HG02763 (cell line): Measurements from ENCODE around the gene PRDM16.

ENCODE experiments used
- ATAC-seq: cut with Tn5 transposase; IDR thresholded peaks from one replicate; pipeline ENCODE4 v1.9.1; 2021; ENCODE audit warnings: mild to moderate bottlenecking, moderate library complexity; ENCODE audit not compliant: unreplicated experiment

PRDM16 gene

GRCh38 chr1:3101124-3101939 is 32.3 kb downstream of the PRDM16 start:
- no peak for ATAC-seq

- ATAC-seq = no peak
Measured at GRCh38 chr1:3102641-3103040, 33.6 kb downstream of the PRDM16 start.

- no peak for ATAC-seq
Measured at GRCh38 chr1:3103967-3104677, 35.1 kb downstream of the PRDM16 start.

GRCh38 chr1:3105167-3105863 is 36.3 kb downstream of the PRDM16 start:
- no peak for ATAC-seq

GRCh38 chr1:3106216-3106615 is 37.2 kb downstream of the PRDM16 start:
- ATAC-seq = no peak

GRCh38 chr1:3107201-3107600 is 38.2 kb downstream of the PRDM16 start:
- ATAC-seq = no peak

GRCh38 chr1:3109355-3109754 is 40.4 kb downstream of the PRDM16 start:
- no peak for ATAC-seq

GRCh38 chr1:3111348-3112021 is 42.5 kb downstream of the PRDM16 start:
- no peak for ATAC-seq

- ATAC-seq = no peak
Measured at GRCh38 chr1:3112526-3112925, 43.5 kb downstream of the PRDM16 start.

GRCh38 chr1:3113047-3113740 is 44.2 kb downstream of the PRDM16 start:
- no peak for ATAC-seq

GRCh38 chr1:3113741-3114056 is 44.7 kb downstream of the PRDM16 start:
- no peak for ATAC-seq

GRCh38 chr1:3114131-3114744 is 45.2 kb downstream of the PRDM16 start:
- ATAC-seq = no peak

GRCh38 chr1:3114846-3115245 is 45.8 kb downstream of the PRDM16 start:
- ATAC-seq = no peak

GRCh38 chr1:3115275-3116149 is 46.5 kb downstream of the PRDM16 start:
- ATAC-seq = no peak

- no peak for ATAC-seq
Measured at GRCh38 chr1:3116150-3116510, 47.1 kb downstream of the PRDM16 start.

- no peak for ATAC-seq
Measured at GRCh38 chr1:3116560-3116959, 47.6 kb downstream of the PRDM16 start.

- ATAC-seq = no peak
Measured at GRCh38 chr1:3117879-3118278, 48.9 kb downstream of the PRDM16 start.

- ATAC-seq = no peak
Measured at GRCh38 chr1:3119061-3119460, 50.1 kb downstream of the PRDM16 start.

GRCh38 chr1:3119725-3120124 is 50.7 kb downstream of the PRDM16 start:
- ATAC-seq = no peak
